Endothelial cell of umbilical vein (primary cell): ENCODE data around the gene GPS1. TPM values are rescaled to one million over a fixed set of nuclear protein-coding genes. Genes with fewer than 3 reads are reported as not detected.

Experiments
- BruUV-seq: library from RNA; stranded (reverse); fragments of 400-500 nt; replicated peaks from 2 replicates; lab custom pipeline; 2021; lab: Mats Ljungman, UMichigan
- CTCF ChIA-PET: fragments of 300-600, 350-600 bp; sonication (Branson Sonifier 250); formaldehyde crosslinking; loops from one replicate; lab custom pipeline; 2021; ENCODE audit warnings: antibody characterized with exemption, inconsistent platforms; lab: Charles Lee
- POLR2A ChIA-PET: fragments of 300-600, 350-600 bp; sonication (Branson Sonifier 250); formaldehyde crosslinking; loops from one replicate; lab custom pipeline; 2021; ENCODE audit warnings: antibody characterized with exemption, inconsistent platforms; lab: Charles Lee
- DNase-seq: peaks from one replicate; pipeline ENCODE4 v3.0.0-alpha.2; 2011; ENCODE audit warnings: low read depth, low spot score
- FAIRE-seq: peaks from 2 replicates; lab custom pipeline; 2011; peaks lifted over from hg19 to GRCh38; lab: Jason Lieb, UNC
- H2AFZ ChIP-seq: 2 replicates; pipeline ENCODE4 v1.6.0; 2012; ENCODE audit warnings: low read depth, low read length, control low read depth, inconsistent platforms
- H3K27ac ChIP-seq: 2 replicates; pipeline ENCODE4 v1.5.1; 2011; ENCODE audit warnings: low read depth, mild to moderate bottlenecking, control low read depth, low read length, moderate library complexity; ENCODE audit not compliant: insufficient read depth
- H3K27me3 ChIP-seq, 2 experiments: 2 replicates each; pipeline versions ENCODE4 v1.6.0 to v1.6.1; 2011; ENCODE audit warnings: low read length in 2 of 2, mixed read lengths in 1 of 2; ENCODE audit not compliant: control insufficient read depth in 2 of 2, insufficient read depth in 2 of 2
- H3K36me3 ChIP-seq, 2 experiments: 2 replicates in 1 of 2; 3 replicates in 1 of 2; pipeline ENCODE4 v1.5.1; 2011; ENCODE audit warnings: low read length in 2 of 2, mild to moderate bottlenecking in 1 of 2, moderate library complexity in 1 of 2; ENCODE audit not compliant: control insufficient read depth in 2 of 2, insufficient read depth in 2 of 2; ENCODE audit errors: extremely low read depth in 1 of 2
- H3K4me1 ChIP-seq: 3 replicates; pipeline ENCODE4 v1.5.1; 2011; ENCODE audit warnings: mild to moderate bottlenecking, low read length; ENCODE audit not compliant: control insufficient read depth, insufficient read depth; ENCODE audit errors: extremely low read depth
- H3K4me2 ChIP-seq: 2 replicates; pipeline ENCODE4 v1.6.1; 2011; ENCODE audit warnings: low read length, control low read depth, mixed read lengths; ENCODE audit not compliant: insufficient read depth
- H3K4me3 ChIP-seq, 3 experiments: fragments of 200-600 bp in 1 of 3; sonication (generic), shearing (Covaris generic) in 1 of 3; replicated peaks in 1 of 3; 2 replicates each; pipeline ENCODE4 v1.5.1; 2011 to 2016; ENCODE audit warnings: control low read depth in 3 of 3, low read length in 3 of 3, mild to moderate bottlenecking in 2 of 3, inconsistent platforms in 1 of 3, low read depth in 1 of 3, moderate library complexity in 1 of 3; ENCODE audit not compliant: insufficient read depth in 1 of 3
- H3K79me2 ChIP-seq: 2 replicates; pipeline ENCODE4 v1.6.0; 2012; ENCODE audit warnings: low read length, inconsistent platforms; ENCODE audit not compliant: control insufficient read depth, insufficient read depth
- H3K9ac ChIP-seq: replicated peaks from 2 replicates; pipeline ENCODE3; 2011; ENCODE audit warnings: low read length, control low read depth; ENCODE audit not compliant: insufficient read depth; ENCODE audit errors: extremely low read depth
- H3K9me1 ChIP-seq: replicated peaks from 3 replicates; pipeline ENCODE4 v1.6.0; 2011; ENCODE audit warnings: mild to moderate bottlenecking, low read length; ENCODE audit not compliant: control insufficient read depth, insufficient read depth; ENCODE audit errors: extremely low read depth
- H3K9me3 ChIP-seq: replicated peaks from 2 replicates; pipeline ENCODE4 v1.5.1; 2012; ENCODE audit warnings: low read length, inconsistent platforms; ENCODE audit not compliant: control insufficient read depth, insufficient read depth
- H4K20me1 ChIP-seq: replicated peaks from 2 replicates; pipeline ENCODE3; 2011; ENCODE audit warnings: mild to moderate bottlenecking, low read length; ENCODE audit not compliant: control insufficient read depth, insufficient read depth; ENCODE audit errors: extremely low read depth
- CTCF ChIP-seq, 2 donors: IDR thresholded peaks; 1 replicate in 1 of 2; 2 replicates in 1 of 2; pipeline ENCODE4 v1.5.1; 2011; ENCODE audit warnings: low read length in 2 of 2, mild to moderate bottlenecking in 2 of 2, moderate library complexity in 2 of 2, control low read depth in 1 of 2, inconsistent platforms in 1 of 2, low read depth in 1 of 2; ENCODE audit not compliant: insufficient read depth in 1 of 2; ENCODE audit errors: extremely low read depth in 1 of 2
- EZH2 ChIP-seq: IDR thresholded peaks from 2 replicates; pipeline ENCODE4 v1.6.1; 2012; ENCODE audit warnings: borderline replicate concordance, low read depth, mild to moderate bottlenecking, moderate library complexity, low read length, inconsistent platforms; ENCODE audit not compliant: severe bottlenecking
- FOS ChIP-seq: IDR thresholded peaks from 2 replicates; pipeline ENCODE4 v1.6.1; 2011; ENCODE audit warnings: mild to moderate bottlenecking, low read length, moderate library complexity, borderline replicate concordance; ENCODE audit not compliant: insufficient read depth
- GATA2 ChIP-seq: IDR thresholded peaks from 2 replicates; pipeline ENCODE4 v1.7.0; 2011; ENCODE audit warnings: low read depth, mild to moderate bottlenecking, moderate library complexity, mixed read lengths, low read length; ENCODE audit not compliant: insufficient read length, insufficient read depth
- JUN ChIP-seq: IDR thresholded peaks from 2 replicates; pipeline ENCODE4 v1.6.1; 2011; ENCODE audit warnings: borderline replicate concordance, low read depth; ENCODE audit not compliant: insufficient read length, insufficient read depth
- MAX ChIP-seq: IDR thresholded peaks from 2 replicates; pipeline ENCODE4 v1.6.1; 2011; ENCODE audit not compliant: insufficient read depth, insufficient read length
- MYC ChIP-seq: IDR thresholded peaks from one replicate; pipeline ENCODE4 v1.6.1; 2011; ENCODE audit warnings: mild to moderate bottlenecking, low read depth, low read length
- POLR2A ChIP-seq: IDR thresholded peaks from 2 replicates; pipeline ENCODE4 v1.6.1; 2012; ENCODE audit warnings: low read depth, mild to moderate bottlenecking, control low read depth, low read length
- POLR2AphosphoS5 ChIP-seq: IDR thresholded peaks from 2 replicates; pipeline ENCODE4 v1.6.1; 2012; ENCODE audit warnings: low read depth, mild to moderate bottlenecking, control low read depth, low read length, moderate library complexity; ENCODE audit not compliant: insufficient read depth
- dilution Hi-C: fragments of 300-500 bp; cut with MboI; formaldehyde crosslinking; loops from one replicate; pipeline ENCODE4 v1.15.0; 2019; ENCODE audit warnings: low sequenced_read_pairs; ENCODE audit not compliant: extremely low pct_ligation_motif_present
- intact Hi-C: fragments of 100-400 bp; cut with micrococcal nuclease; formaldehyde crosslinking; loops from one replicate; pipeline ENCODE4 v1.10.0; 2022
- polyA plus RNA-seq, 4 experiments: library from polyadenylated mRNA; depleted of rRNA in 3 of 4; stranded (reverse) in 3 of 4; unstranded in 1 of 4; fragments of >200 nt; gene quantifications; 2 replicates each; pipeline versions ENCODE4 v1.2.1 to v1.2.3, GENCODE V29; 2011 to 2012; ENCODE audit warnings: missing spikeins in 1 of 4
- total RNA-seq: library from RNA; stranded (reverse); gene quantifications from 2 replicates; pipeline ENCODE4 v1.2.3, GENCODE V29; 2021

Gene GPS1
- total and polyA plus RNA-seq, 2 donors (not counting 3 experiments of a cell fraction or from before 2014, with no cell fraction given), result 116 to 178 TPM

GRCh38 chr17:82092995-82093751 lies 41.5 kb downstream of the GPS1 start:
- dilution Hi-C loops (no loop called here), intact Hi-C loops (no loop called here)
- Histone ChIP-seq H2AFZ (no peak overlapping the region), H3K36me3 (peaks cover 32 to 56% of the 10 kb centered on the region in 2 experiments), H3K79me2 (peaks cover 55% of the 10 kb centered on the region), H3K4me2 (no peak overlapping the region), H3K9ac (no peak overlapping the region), H3K9me3 (no peaks in the 10 kb centered on the region), H3K27me3 (no peaks in the 10 kb centered on the region), H3K4me3 (no peak overlapping the region), H4K20me1 (no peaks in the 10 kb centered on the region), H3K4me1 (peaks cover 13% of the 10 kb centered on the region), H3K27ac (no peak overlapping the region), H3K9me1 (no peaks in the 10 kb centered on the region)
- POLR2A ChIA-PET, result no interaction called here
- BruUV-seq, result TSS peak; percentile 3
- FAIRE-seq (no peak), DNase-seq (no peak)
- no peak for TF ChIP-seq MAX
- TF ChIP-seq POLR2A, result no peak
- TF ChIP-seq FOS, result no peak
- no peak for TF ChIP-seq JUN
- TF ChIP-seq CTCF (IDR thresholded peaks at IDR 0.05; ENCODE audit: extremely low read depth in 1 of 2, insufficient read depth in 1 of 2, low read depth in 1 of 2, low read length in 2 of 2), result no peak
- no peak for TF ChIP-seq GATA2
- TF ChIP-seq POLR2AphosphoS5, result no peak
- TF ChIP-seq EZH2, result no peak
- TF ChIP-seq MYC, result no peak
- CTCF ChIA-PET, result no interaction called here
